K562 (cell line): ENCODE results near the gene PTPMT1. TPM values are rescaled to one million over a fixed set of nuclear protein-coding genes. Genes with fewer than 3 reads are reported as not detected.
A peak's percentile ranks its signal among the peaks of the same experiment; 100 is the strongest.

ENCODE experiments used
- ATF7 ChIP-seq: fragments of 450-650 bp; IDR thresholded peaks from 2 replicates; pipeline ENCODE4 v1.7.1; 2014; ENCODE audit warnings: mild to moderate bottlenecking, moderate library complexity
- EZH2 ChIP-seq: IDR thresholded peaks from 2 replicates; pipeline ENCODE4 v1.6.1; 2012; ENCODE audit warnings: low read depth, mild to moderate bottlenecking, inconsistent platforms, low read length, borderline replicate concordance
- GABPB1 ChIP-seq: sonication (generic); formaldehyde crosslinking; IDR thresholded peaks from 2 replicates; pipeline ENCODE4 v1.8.0; 2022; ENCODE audit warnings: mild to moderate bottlenecking, missing genetic modification reagents
- RBM25 ChIP-seq: fragments of 200-400 bp; formaldehyde crosslinking; IDR thresholded peaks from 2 replicates; pipeline ENCODE4 v1.6.1; 2018; ENCODE audit warnings: low read length, low read depth, moderate library complexity; ENCODE audit not compliant: severe bottlenecking
- THAP12 ChIP-seq: fragments of 250-450 bp; sonication (Bioruptor Pico); IDR thresholded peaks from 2 replicates; pipeline ENCODE4 v1.9.0; 2021; ENCODE audit warnings: mild to moderate bottlenecking, inconsistent platforms
- YBX1 ChIP-seq: fragments of 450-650 bp; IDR thresholded peaks from 2 replicates; pipeline ENCODE4 v1.7.1; 2016; ENCODE audit warnings: mild to moderate bottlenecking
- ZNF347 ChIP-seq: fragments of 450-650 bp; formaldehyde crosslinking; IDR thresholded peaks from 2 replicates; pipeline ENCODE4 v1.4.0; 2020; ENCODE audit warnings: low read depth, mild to moderate bottlenecking, moderate library complexity
- ZNF551 ChIP-seq: fragments of 250-450 bp; sonication (Bioruptor Pico); IDR thresholded peaks from 2 replicates; pipeline ENCODE4 v1.5.0; 2021; ENCODE audit warnings: mild to moderate bottlenecking, moderate library complexity
- ZNF75A ChIP-seq: fragments of 450-650 bp; formaldehyde crosslinking; IDR thresholded peaks from 2 replicates; pipeline ENCODE4 v1.4.0; 2020; ENCODE audit warnings: mild to moderate bottlenecking
- polyA plus RNA-seq, 8 experiments: library from polyadenylated mRNA; depleted of rRNA in 4 of 8; stranded (reverse) in 5 of 8; unstranded in 3 of 8; fragments of >200 nt; fragmentation: Nextera tagmentation in 2 of 8; fragmentation: Illumina TruSeq in 1 of 8; extraction: Ambion mirVana in 2 of 8; extraction: Trizol in 1 of 8; gene quantifications; 2 replicates each; pipeline versions ENCODE4 v1.2.1 to v1.2.3, GENCODE V29; 2011 to 2014; ENCODE audit warnings: inconsistent platforms in 1 of 8, missing spikeins in 1 of 8
- total RNA-seq, 7 experiments: library from RNA; depleted of rRNA in 6 of 7; stranded (reverse); fragments of >200 nt in 6 of 7; fragmentation: Illumina TruSeq in 2 of 7; extraction: Trizol in 2 of 7; gene quantifications; 2 replicates each; pipeline versions ENCODE4 v1.2.1 to v1.2.3, GENCODE V29; 2011 to 2021; ENCODE audit warnings: low replicate concordance in 1 of 7
- TF ChIP-seq, protein P1 (sequence below): IDR thresholded peaks from 2 replicates; pipeline ENCODE4 v1.6.1; 2011; ENCODE audit not compliant: insufficient read length; ENCODE audit errors: extremely low read depth
- TF ChIP-seq, protein P2 (sequence below): fragments of 450-650 bp; conservative IDR thresholded peaks from 2 replicates; pipeline ENCODE4 v1.6.1; 2016; ENCODE audit warnings: missing genetic modification characterization, low read depth, mild to moderate bottlenecking, missing compliant biosample characterization, moderate library complexity
- TF ChIP-seq, protein P3 (sequence below): fragments of 450-650 bp; IDR thresholded peaks from 2 replicates; pipeline ENCODE4 v1.6.1; 2016; ENCODE audit warnings: low read depth
- TF ChIP-seq, protein P4 (sequence below): sonication (generic); formaldehyde crosslinking; IDR thresholded peaks from 2 replicates; pipeline ENCODE4 v1.8.0; 2022; ENCODE audit warnings: mild to moderate bottlenecking, missing genetic modification reagents

PTPMT1 gene
- total and polyA plus RNA-seq, 9 of the 15 experiments (the other 6 are each of a cell fraction or from before 2014, with no cell fraction given): 10.4 to 140 (median 67.2) TPM

GRCh38 chr11:47578524-47579494 lies 13.4 kb downstream of the PTPMT1 start, which contains the start of the genes KBTBD4 and NDUFS3 (continued):
- no peak for TF ChIP-seq THAP12 (CRISPR knock-in tag)
- TF ChIP-seq, protein P1, sequence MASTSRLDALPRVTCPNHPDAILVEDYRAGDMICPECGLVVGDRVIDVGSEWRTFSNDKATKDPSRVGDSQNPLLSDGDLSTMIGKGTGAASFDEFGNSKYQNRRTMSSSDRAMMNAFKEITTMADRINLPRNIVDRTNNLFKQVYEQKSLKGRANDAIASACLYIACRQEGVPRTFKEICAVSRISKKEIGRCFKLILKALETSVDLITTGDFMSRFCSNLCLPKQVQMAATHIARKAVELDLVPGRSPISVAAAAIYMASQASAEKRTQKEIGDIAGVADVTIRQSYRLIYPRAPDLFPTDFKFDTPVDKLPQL: no peak
- TF ChIP-seq, protein P2, sequence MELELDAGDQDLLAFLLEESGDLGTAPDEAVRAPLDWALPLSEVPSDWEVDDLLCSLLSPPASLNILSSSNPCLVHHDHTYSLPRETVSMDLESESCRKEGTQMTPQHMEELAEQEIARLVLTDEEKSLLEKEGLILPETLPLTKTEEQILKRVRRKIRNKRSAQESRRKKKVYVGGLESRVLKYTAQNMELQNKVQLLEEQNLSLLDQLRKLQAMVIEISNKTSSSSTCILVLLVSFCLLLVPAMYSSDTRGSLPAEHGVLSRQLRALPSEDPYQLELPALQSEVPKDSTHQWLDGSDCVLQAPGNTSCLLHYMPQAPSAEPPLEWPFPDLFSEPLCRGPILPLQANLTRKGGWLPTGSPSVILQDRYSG (tag): peak; percentile 57; the same call in 1 of the 2 replicates
- no peak for TF ChIP-seq YBX1
- TF ChIP-seq ZNF75A (CRISPR knock-in tag): no peak
- TF ChIP-seq ZNF551 (CRISPR knock-in tag): no peak
- TF ChIP-seq GABPB1 (CRISPR knock-in tag): peak; percentile 100
- TF ChIP-seq RBM25: no peak
- TF ChIP-seq, protein P3, sequence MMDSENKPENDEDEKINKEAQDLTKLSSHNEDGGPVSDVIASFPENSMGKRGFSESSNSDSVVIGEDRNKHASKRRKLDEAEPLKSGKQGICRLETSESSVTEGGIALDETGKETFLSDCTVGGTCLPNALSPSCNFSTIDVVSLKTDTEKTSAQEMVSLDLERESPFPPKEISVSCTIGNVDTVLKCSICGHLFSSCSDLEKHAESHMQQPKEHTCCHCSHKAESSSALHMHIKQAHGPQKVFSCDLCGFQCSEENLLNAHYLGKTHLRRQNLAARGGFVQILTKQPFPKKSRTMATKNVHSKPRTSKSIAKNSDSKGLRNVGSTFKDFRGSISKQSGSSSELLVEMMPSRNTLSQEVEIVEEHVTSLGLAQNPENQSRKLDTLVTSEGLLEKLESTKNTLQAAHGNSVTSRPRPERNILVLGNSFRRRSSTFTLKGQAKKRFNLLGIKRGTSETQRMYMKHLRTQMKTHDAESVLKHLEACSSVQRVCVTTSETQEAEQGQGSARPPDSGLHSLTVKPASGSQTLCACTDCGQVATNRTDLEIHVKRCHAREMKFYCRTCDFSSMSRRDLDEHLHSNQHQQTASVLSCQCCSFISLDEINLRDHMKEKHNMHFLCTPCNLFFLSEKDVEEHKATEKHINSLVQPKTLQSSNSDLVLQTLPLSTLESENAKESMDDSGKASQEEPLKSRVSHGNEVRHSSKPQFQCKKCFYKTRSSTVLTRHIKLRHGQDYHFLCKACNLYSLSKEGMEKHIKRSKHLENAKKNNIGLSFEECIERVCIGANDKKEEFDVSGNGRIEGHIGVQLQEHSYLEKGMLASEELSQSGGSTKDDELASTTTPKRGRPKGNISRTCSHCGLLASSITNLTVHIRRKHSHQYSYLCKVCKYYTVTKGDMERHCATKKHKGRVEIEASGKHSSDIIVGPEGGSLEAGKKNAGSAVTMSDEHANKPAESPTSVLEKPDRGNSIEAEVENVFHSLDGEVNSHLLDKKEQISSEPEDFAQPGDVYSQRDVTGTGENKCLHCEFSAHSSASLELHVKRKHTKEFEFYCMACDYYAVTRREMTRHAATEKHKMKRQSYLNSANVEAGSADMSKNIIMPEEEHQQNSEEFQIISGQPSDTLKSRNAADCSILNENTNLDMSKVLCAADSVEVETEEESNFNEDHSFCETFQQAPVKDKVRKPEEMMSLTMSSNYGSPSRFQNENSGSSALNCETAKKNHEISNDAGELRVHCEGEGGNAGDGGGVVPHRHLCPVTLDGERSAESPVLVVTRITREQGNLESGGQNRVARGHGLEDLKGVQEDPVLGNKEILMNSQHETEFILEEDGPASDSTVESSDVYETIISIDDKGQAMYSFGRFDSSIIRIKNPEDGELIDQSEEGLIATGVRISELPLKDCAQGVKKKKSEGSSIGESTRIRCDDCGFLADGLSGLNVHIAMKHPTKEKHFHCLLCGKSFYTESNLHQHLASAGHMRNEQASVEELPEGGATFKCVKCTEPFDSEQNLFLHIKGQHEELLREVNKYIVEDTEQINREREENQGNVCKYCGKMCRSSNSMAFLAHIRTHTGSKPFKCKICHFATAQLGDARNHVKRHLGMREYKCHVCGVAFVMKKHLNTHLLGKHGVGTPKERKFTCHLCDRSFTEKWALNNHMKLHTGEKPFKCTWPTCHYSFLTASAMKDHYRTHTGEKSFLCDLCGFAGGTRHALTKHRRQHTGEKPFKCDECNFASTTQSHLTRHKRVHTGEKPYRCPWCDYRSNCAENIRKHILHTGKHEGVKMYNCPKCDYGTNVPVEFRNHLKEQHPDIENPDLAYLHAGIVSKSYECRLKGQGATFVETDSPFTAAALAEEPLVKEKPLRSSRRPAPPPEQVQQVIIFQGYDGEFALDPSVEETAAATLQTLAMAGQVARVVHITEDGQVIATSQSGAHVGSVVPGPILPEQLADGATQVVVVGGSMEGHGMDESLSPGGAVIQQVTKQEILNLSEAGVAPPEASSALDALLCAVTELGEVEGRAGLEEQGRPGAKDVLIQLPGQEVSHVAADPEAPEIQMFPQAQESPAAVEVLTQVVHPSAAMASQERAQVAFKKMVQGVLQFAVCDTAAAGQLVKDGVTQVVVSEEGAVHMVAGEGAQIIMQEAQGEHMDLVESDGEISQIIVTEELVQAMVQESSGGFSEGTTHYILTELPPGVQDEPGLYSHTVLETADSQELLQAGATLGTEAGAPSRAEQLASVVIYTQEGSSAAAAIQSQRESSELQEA: peak; percentile 75
- no peak for TF ChIP-seq EZH2
- no peak for TF ChIP-seq ZNF347 (CRISPR knock-in tag)
- TF ChIP-seq, protein P4, sequence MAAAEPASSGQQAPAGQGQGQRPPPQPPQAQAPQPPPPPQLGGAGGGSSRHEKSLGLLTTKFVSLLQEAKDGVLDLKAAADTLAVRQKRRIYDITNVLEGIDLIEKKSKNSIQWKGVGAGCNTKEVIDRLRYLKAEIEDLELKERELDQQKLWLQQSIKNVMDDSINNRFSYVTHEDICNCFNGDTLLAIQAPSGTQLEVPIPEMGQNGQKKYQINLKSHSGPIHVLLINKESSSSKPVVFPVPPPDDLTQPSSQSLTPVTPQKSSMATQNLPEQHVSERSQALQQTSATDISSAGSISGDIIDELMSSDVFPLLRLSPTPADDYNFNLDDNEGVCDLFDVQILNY (CRISPR knock-in tag): no peak
- peak; percentile 88 for TF ChIP-seq ATF7
